ENCODE results near the gene GPR135.

GRCh38 chr14:59510966-59511365, 45.8 kb upstream of the GPR135 start:
- TF ChIP-seq CTCF (IDR thresholded peaks at IDR 0.05) (no peak), POLR2A (IDR thresholded peaks at IDR 0.05) (no peak)
